K562 (cell line): ENCODE measurements around the gene TRAP1. TPM values are rescaled to one million over a fixed set of nuclear protein-coding genes. Genes with fewer than 3 reads are reported as not detected.

Experiments used
- ATAC-seq: fragments of 200-7000 bp; cut with Tn5 transposase; 3 replicates; pipeline ENCODE4 v1.9.1; 2020; ENCODE audit warnings: moderate library complexity
- BruUV-seq: library from RNA; stranded (reverse); fragments of 400-500 nt; replicated peaks from 2 replicates; lab custom pipeline; 2021; lab: Mats Ljungman, UMichigan
- CTCF ChIA-PET: fragments of 300-600 bp; formaldehyde crosslinking; extraction: SDS; loops from one replicate; lab custom pipeline; 2021; ENCODE audit warnings: low intra/inter-chr PET ratio; lab: Yijun Ruan, JAX
- POLR2A ChIA-PET: fragments of 300-600, 350-650 bp; sonication (Branson Sonifier 250); formaldehyde crosslinking; extraction: SDS; loops from one replicate; lab custom pipeline; 2021; ENCODE audit warnings: antibody characterized with exemption, inconsistent platforms; lab: Yijun Ruan, JAX
- DNase-seq, 4 experiments: peaks; one replicate each; pipeline versions ENCODE4 v3.0.0 to v3.0.0-alpha.2; 2011 to 2018; ENCODE audit warnings: low spot score in 3 of 4, mixed read lengths in 3 of 4; ENCODE audit errors: extremely low read depth in 1 of 4
- FAIRE-seq: peaks from 2 replicates; lab custom pipeline; 2011; peaks lifted over from hg19 to GRCh38; lab: Jason Lieb, UNC
- H2AFZ ChIP-seq: 2 replicates; pipeline ENCODE4 v1.6.0; 2011; ENCODE audit warnings: low read depth, low read length, control low read depth, inconsistent platforms
- H3K27ac ChIP-seq: fragments of 200-600 bp; 3 replicates; pipeline ENCODE4 v1.8.0; 2011; ENCODE audit warnings: low read depth, mild to moderate bottlenecking, control low read depth, inconsistent platforms, low read length, moderate library complexity, mixed read lengths; ENCODE audit errors: extremely low read depth
- H3K27me3 ChIP-seq, 2 experiments: fragments of 300-600 bp in 1 of 2; 2 replicates in 1 of 2; 3 replicates in 1 of 2; pipeline versions ENCODE4 v1.6.0 to v1.8.0; 2011; ENCODE audit warnings: inconsistent platforms in 2 of 2, low read length in 2 of 2, mild to moderate bottlenecking in 1 of 2, mixed read lengths in 1 of 2, moderate library complexity in 1 of 2; ENCODE audit not compliant: control insufficient read depth in 2 of 2, insufficient read depth in 2 of 2
- H3K36me3 ChIP-seq: fragments of 300-600 bp; 3 replicates; pipeline ENCODE4 v1.8.0; 2011; ENCODE audit warnings: mild to moderate bottlenecking, low read length, inconsistent platforms; ENCODE audit not compliant: control insufficient read depth, insufficient read depth
- H3K4me1 ChIP-seq, 2 experiments: fragments of 200-600 bp in 1 of 2; replicated peaks in 1 of 2; 2 replicates in 1 of 2; 3 replicates in 1 of 2; pipeline versions ENCODE4 v1.5.1 to v1.8.0; 2011; ENCODE audit warnings: inconsistent platforms in 2 of 2, low read length in 2 of 2, mild to moderate bottlenecking in 1 of 2, mixed read lengths in 1 of 2, moderate library complexity in 1 of 2; ENCODE audit not compliant: control insufficient read depth in 2 of 2, insufficient read depth in 2 of 2
- H3K4me2 ChIP-seq: 2 replicates; pipeline ENCODE4 v1.6.1; 2011; ENCODE audit warnings: low read length, control low read depth, inconsistent platforms, mixed read lengths; ENCODE audit not compliant: insufficient read depth
- H3K4me3 ChIP-seq: fragments of 200-600 bp; sonication (generic), shearing (Covaris generic); 2 replicates; pipeline ENCODE4 v1.5.1; 2016; ENCODE audit warnings: control low read depth, inconsistent platforms
- H3K79me2 ChIP-seq: fragments of 200-600 bp; 3 replicates; pipeline ENCODE4 v1.8.0; 2011; ENCODE audit warnings: low read length, inconsistent platforms; ENCODE audit not compliant: control insufficient read depth, insufficient read depth
- H3K9ac ChIP-seq, 2 experiments: 2 replicates each; pipeline versions ENCODE4 v1.6.0 to v1.6.1; 2011; ENCODE audit warnings: low read depth in 2 of 2, low read length in 2 of 2, control low read depth in 1 of 2, inconsistent platforms in 1 of 2, mild to moderate bottlenecking in 1 of 2, mixed read lengths in 1 of 2; ENCODE audit not compliant: insufficient read depth in 1 of 2
- H3K9me1 ChIP-seq: one replicate; pipeline ENCODE4 v1.6.0; 2011; ENCODE audit warnings: inconsistent platforms, mild to moderate bottlenecking, low read length, moderate library complexity; ENCODE audit not compliant: control insufficient read depth, insufficient read depth
- H3K9me3 ChIP-seq: replicated peaks from 2 replicates; pipeline ENCODE4 v1.5.1; 2011; ENCODE audit warnings: low read depth, low read length, inconsistent platforms; ENCODE audit not compliant: control insufficient read depth, insufficient read depth
- H4K20me1 ChIP-seq: replicated peaks from 2 replicates; pipeline ENCODE4 v1.6.1; 2011; ENCODE audit warnings: low read length, inconsistent platforms, mixed read lengths; ENCODE audit not compliant: control insufficient read depth, insufficient read depth
- HDAC1 ChIP-seq, 2 experiments: fragments of 450-650 bp; IDR thresholded peaks; 2 replicates each; pipeline ENCODE4 v1.6.1; 2016 to 2017; ENCODE audit warnings: inconsistent platforms in 1 of 2, mild to moderate bottlenecking in 1 of 2, moderate library complexity in 1 of 2
- MYC ChIP-seq, 2 experiments: fragments of 250-450 bp in 1 of 2; sonication (Bioruptor Pico) in 1 of 2; IDR thresholded peaks; 2 replicates each; pipeline versions ENCODE4 v1.5.1 to v1.6.1; 2012 to 2021; ENCODE audit warnings: low read depth in 2 of 2, borderline replicate concordance in 1 of 2, improper control_type of control experiment in 1 of 2, low read length in 1 of 2, mild to moderate bottlenecking in 1 of 2, moderate library complexity in 1 of 2
- ZBTB43 ChIP-seq: sonication (generic); formaldehyde crosslinking; IDR thresholded peaks from 2 replicates; pipeline ENCODE4 v1.8.0; 2023; ENCODE audit warnings: mild to moderate bottlenecking, missing genetic modification reagents
- WGBS: fragments of 100-300 bp; shearing (Covaris generic); methylation state at CpG from one replicate; pipeline ENCODE4 v1.1.6; 2016; ENCODE audit warnings: low coverage, mixed read lengths; ENCODE audit not compliant: insufficient coverage; ENCODE audit errors: missing lambda C conversion rate; 5-methylcytosine and 5-hydroxymethylcytosine counted together
- in situ Hi-C: fragments of 300-500 bp; cut with MboI; formaldehyde crosslinking; loops from 4 replicates; pipeline ENCODE4 v1.15.0; 2018; ENCODE audit warnings: inconsistent platforms, mixed read lengths
- intact Hi-C: fragments of 100-400 bp; cut with micrococcal nuclease; formaldehyde crosslinking; loops from 2 replicates; pipeline ENCODE4 v1.14.2; 2022
- polyA plus RNA-seq, 8 experiments: library from polyadenylated mRNA; depleted of rRNA in 4 of 8; stranded (reverse) in 5 of 8; unstranded in 3 of 8; fragments of >200 nt; fragmentation: Nextera tagmentation in 2 of 8; fragmentation: Illumina TruSeq in 1 of 8; extraction: Ambion mirVana in 2 of 8; extraction: Trizol in 1 of 8; gene quantifications; 2 replicates each; pipeline versions ENCODE4 v1.2.1 to v1.2.3, GENCODE V29; 2011 to 2014; ENCODE audit warnings: inconsistent platforms in 1 of 8, missing spikeins in 1 of 8
- total RNA-seq, 7 experiments: library from RNA; depleted of rRNA in 6 of 7; stranded (reverse); fragments of >200 nt in 6 of 7; fragmentation: Illumina TruSeq in 2 of 7; extraction: Trizol in 2 of 7; gene quantifications; 2 replicates each; pipeline versions ENCODE4 v1.2.1 to v1.2.3, GENCODE V29; 2011 to 2021; ENCODE audit warnings: low replicate concordance in 1 of 7
- TF ChIP-seq, protein P1 (sequence below): fragments of 250-450 bp; sonication (Bioruptor Pico); IDR thresholded peaks from 2 replicates; pipeline ENCODE4 v1.8.0; 2022; ENCODE audit warnings: inconsistent platforms, mild to moderate bottlenecking, moderate library complexity, borderline replicate concordance

Gene TRAP1
- total and polyA plus RNA-seq, 9 of the 15 experiments (the other 6 are each of a cell fraction or from before 2014, with no cell fraction given): 19.1 to 436 (median 301) TPM

GRCh38 chr16:3638916-3639644, 78.2 kb downstream of the TRAP1 start:
- no peaks in the 10 kb centered on the region for H3K36me3 ChIP-seq
- WGBS: 74% methylated on average over 13 of the region's 13 CpGs
- no TSS peak for BruUV-seq
- no peaks in the 10 kb centered on the region for H3K79me2 ChIP-seq
- in situ Hi-C loops (no loop called here), intact Hi-C loops (no loop called here)
- H3K4me3 ChIP-seq: no peak overlapping the region
- ATAC-seq (no peak), FAIRE-seq (no peak), DNase-seq (no peak)
- no peak overlapping the region for H3K27ac ChIP-seq
- H3K9me1 ChIP-seq: no peaks in the 10 kb centered on the region
- POLR2A ChIA-PET: interaction anchor here (0.6 kb wide), 1 partner anchor 16 kb away, joined by 3 read pairs; no protein-coding TSS in a partner anchor
- CTCF ChIA-PET: no interaction called here
- H3K27me3 ChIP-seq: no peaks in the 10 kb centered on the region
- H4K20me1 ChIP-seq: no peaks in the 10 kb centered on the region
- H2AFZ ChIP-seq: no peak overlapping the region
- TF ChIP-seq HDAC1 (IDR thresholded peaks at IDR 0.05) (no peak), ZBTB43 (no peak), MYC (IDR thresholded peaks at IDR 0.05; ENCODE audit: low read depth, low read length) (no peak), MYC (CRISPR knock-in tag; IDR thresholded peaks at IDR 0.05; ENCODE audit: borderline replicate concordance, low read depth) (no peak)
- TF ChIP-seq, protein P1, sequence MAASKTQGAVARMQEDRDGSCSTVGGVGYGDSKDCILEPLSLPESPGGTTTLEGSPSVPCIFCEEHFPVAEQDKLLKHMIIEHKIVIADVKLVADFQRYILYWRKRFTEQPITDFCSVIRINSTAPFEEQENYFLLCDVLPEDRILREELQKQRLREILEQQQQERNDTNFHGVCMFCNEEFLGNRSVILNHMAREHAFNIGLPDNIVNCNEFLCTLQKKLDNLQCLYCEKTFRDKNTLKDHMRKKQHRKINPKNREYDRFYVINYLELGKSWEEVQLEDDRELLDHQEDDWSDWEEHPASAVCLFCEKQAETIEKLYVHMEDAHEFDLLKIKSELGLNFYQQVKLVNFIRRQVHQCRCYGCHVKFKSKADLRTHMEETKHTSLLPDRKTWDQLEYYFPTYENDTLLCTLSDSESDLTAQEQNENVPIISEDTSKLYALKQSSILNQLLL (CRISPR knock-in tag): no peak
- H3K4me2 ChIP-seq: no peak overlapping the region
- H3K9me3 ChIP-seq: no peaks in the 10 kb centered on the region
- H3K9ac ChIP-seq: 0 out of 4 replicates have a peak overlapping the region, but pooled peaks of 1 of the 2 experiments have one; percentile 6
- H3K4me1 ChIP-seq: peaks cover 24 to 32% of the 10 kb centered on the region in 2 experiments
